ENCODE measurements around the gene ANKRD53. TPM values are rescaled to one million over a fixed set of nuclear protein-coding genes. Genes with fewer than 3 reads are reported as not detected.

Gene ANKRD53
- polyA plus RNA-seq, 1 of the 3 experiments (the other 2 are of a cell fraction): 0.58 TPM

DNA sequence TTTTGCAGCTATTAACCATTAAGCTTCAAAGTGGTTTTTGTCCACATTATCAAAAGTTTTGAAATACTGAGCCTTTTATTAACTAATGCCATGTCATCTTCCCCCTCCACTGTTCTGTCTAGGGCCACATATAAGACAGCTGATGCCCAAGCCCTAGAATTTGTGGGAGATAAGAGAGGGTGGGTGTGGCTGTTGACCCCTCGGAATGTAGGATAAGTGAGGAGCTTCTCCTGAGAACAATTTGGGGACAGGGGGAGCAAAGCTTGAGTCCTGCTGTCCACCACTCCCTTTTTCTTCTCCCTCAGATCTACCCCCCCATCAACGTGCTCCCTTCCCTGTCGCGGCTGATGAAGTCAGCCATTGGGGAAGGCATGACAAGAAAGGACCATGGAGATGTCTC lies 14.3 kb upstream of the ANKRD53 start (continued):
- TF ChIP-seq RFX5 (IDR thresholded peaks at IDR 0.05; ENCODE audit: low read length): no peak
- TF ChIP-seq POLR2AphosphoS5 (IDR thresholded peaks at IDR 0.05; ENCODE audit: low read depth, low read length): no peak
- no peak for TF ChIP-seq YY1 (IDR thresholded peaks at IDR 0.05; ENCODE audit: low read depth)

DNA sequence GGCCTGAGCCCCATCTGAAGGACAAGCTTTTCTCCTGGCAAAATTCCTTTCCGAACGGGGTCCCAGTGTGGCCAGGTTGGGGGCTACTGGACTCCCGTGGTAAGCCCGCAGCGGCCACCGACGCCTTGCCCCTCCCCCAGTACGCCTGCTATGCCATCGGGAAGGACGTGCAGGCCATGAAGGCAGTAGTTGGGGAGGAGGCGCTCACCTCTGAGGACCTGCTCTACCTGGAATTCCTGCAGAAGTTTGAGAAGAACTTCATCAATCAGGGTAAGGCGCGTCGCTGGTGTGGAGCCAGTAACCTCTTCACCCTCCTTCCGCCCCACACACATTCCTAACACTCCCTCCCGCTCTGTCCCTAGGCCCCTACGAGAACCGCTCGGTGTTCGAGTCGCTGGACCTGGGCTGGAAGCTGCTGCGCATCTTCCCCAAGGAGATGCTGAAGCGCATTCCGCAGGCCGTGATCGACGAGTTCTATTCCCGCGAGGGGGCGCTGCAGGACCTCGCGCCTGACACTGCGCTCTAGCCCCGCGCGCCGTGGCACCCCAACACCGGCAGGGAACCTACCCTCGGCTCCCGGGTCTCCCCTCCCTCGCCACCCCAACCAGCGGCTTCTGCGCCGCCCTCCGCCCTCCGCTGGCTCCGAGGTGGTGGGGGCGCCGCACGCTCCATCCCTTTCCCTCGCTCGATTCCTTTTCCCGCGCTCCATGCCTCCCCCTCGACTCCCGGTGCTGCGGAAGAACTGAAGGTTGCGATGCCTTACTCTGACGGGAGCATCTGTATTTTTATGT lies 13.6 kb upstream of the ANKRD53 start:
- no peaks in the 10 kb centered on the region for H3K9me3 ChIP-seq
- H3K36me3 ChIP-seq (replicated peaks in 1 of 2; ENCODE audit: control insufficient read depth in 1 of 2, insufficient read depth in 2 of 2, low read length in 1 of 2): no peaks in the 10 kb centered on the region
- peak overlapping the region; percentile 67 for H3K4me2 ChIP-seq
- no peaks in the 10 kb centered on the region for H3K79me2 ChIP-seq (ENCODE audit: insufficient read depth)
- H2AFZ ChIP-seq (ENCODE audit: low read depth): peak overlapping the region; percentile 76; the same call in 1 of the 2 replicates
- ChIA-PET CTCF (interaction anchor here (0.6 to 9.5 kb wide), 36 partner anchors 9 to 1756 kb away, joined by 3 to 93 read pairs (median 4); partner anchors contain the start of genes ANKRD53, FAM136A, FIGLA and NAGK), POLR2A (no interaction called here)
- no peaks in the 10 kb centered on the region; a peak in 1 of 4 replicates for H3K4me1 ChIP-seq (ENCODE audit: control insufficient read depth in 1 of 2, insufficient read depth in 2 of 2, low read depth in 1 of 2, low read length in 1 of 2)
- peak overlapping the region; percentile 39 to 58 for H3K4me3 ChIP-seq (ENCODE audit: low read depth in 2 of 2, low read length in 1 of 2)
- WGBS (ENCODE audit: low lambda C conversion rate): 35% methylated on average over 48 of the region's 59 CpGs
- no peaks in the 10 kb centered on the region for H3F3A ChIP-seq (replicated peaks; ENCODE audit: insufficient read depth)
- H3K27ac ChIP-seq (ENCODE audit: low read depth in 2 of 2, low read length in 1 of 2): no peak overlapping the region
- H4K20me1 ChIP-seq (ENCODE audit: insufficient read depth): no peaks in the 10 kb centered on the region
- no peak overlapping the region for H3K9ac ChIP-seq
- no peak for TF ChIP-seq ELF1 (IDR thresholded peaks at IDR 0.05)
- TF ChIP-seq, protein P1, sequence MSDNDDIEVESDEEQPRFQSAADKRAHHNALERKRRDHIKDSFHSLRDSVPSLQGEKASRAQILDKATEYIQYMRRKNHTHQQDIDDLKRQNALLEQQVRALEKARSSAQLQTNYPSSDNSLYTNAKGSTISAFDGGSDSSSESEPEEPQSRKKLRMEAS (IDR thresholded peaks at IDR 0.05; ENCODE audit: low read depth): no peak
- TF ChIP-seq RAD21 (IDR thresholded peaks at IDR 0.05; ENCODE audit: low read length): peak; percentile 62
- TF ChIP-seq SMC3 (IDR thresholded peaks at IDR 0.05; ENCODE audit: low read depth, low read length): 0 out of 2 replicates have a peak, but pooled peaks have one; percentile 21
- no peak for TF ChIP-seq TCF12 (IDR thresholded peaks at IDR 0.05)
- TF ChIP-seq, protein P2, sequence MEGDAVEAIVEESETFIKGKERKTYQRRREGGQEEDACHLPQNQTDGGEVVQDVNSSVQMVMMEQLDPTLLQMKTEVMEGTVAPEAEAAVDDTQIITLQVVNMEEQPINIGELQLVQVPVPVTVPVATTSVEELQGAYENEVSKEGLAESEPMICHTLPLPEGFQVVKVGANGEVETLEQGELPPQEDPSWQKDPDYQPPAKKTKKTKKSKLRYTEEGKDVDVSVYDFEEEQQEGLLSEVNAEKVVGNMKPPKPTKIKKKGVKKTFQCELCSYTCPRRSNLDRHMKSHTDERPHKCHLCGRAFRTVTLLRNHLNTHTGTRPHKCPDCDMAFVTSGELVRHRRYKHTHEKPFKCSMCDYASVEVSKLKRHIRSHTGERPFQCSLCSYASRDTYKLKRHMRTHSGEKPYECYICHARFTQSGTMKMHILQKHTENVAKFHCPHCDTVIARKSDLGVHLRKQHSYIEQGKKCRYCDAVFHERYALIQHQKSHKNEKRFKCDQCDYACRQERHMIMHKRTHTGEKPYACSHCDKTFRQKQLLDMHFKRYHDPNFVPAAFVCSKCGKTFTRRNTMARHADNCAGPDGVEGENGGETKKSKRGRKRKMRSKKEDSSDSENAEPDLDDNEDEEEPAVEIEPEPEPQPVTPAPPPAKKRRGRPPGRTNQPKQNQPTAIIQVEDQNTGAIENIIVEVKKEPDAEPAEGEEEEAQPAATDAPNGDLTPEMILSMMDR (IDR thresholded peaks at IDR 0.05): peak; percentile 64
- no peak for TF ChIP-seq POLR2AphosphoS5 (IDR thresholded peaks at IDR 0.05; ENCODE audit: low read depth, low read length)
- TF ChIP-seq, protein P3, sequence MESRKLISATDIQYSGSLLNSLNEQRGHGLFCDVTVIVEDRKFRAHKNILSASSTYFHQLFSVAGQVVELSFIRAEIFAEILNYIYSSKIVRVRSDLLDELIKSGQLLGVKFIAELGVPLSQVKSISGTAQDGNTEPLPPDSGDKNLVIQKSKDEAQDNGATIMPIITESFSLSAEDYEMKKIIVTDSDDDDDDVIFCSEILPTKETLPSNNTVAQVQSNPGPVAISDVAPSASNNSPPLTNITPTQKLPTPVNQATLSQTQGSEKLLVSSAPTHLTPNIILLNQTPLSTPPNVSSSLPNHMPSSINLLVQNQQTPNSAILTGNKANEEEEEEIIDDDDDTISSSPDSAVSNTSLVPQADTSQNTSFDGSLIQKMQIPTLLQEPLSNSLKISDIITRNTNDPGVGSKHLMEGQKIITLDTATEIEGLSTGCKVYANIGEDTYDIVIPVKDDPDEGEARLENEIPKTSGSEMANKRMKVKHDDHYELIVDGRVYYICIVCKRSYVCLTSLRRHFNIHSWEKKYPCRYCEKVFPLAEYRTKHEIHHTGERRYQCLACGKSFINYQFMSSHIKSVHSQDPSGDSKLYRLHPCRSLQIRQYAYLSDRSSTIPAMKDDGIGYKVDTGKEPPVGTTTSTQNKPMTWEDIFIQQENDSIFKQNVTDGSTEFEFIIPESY (IDR thresholded peaks at IDR 0.05; ENCODE audit: borderline replicate concordance, low read depth): no peak
- TF ChIP-seq GABPA (IDR thresholded peaks at IDR 0.05; ENCODE audit: low read depth): no peak
- no peaks in the 10 kb centered on the region for H3K9me2 ChIP-seq
- peak; percentile 84 for DNase-seq
- no peaks in the 10 kb centered on the region for H3K27me3 ChIP-seq (ENCODE audit: insufficient read depth)
